COR-L47 (cell line): ENCODE data around the gene RNF13.
"Not testable (repeated sequence)": the region's sequence is repeated elsewhere in the genome, so short reads cannot be mapped to it uniquely, and the experiment has no call there.

ENCODE experiments used
- DNase-seq: peaks from one replicate; lab custom pipeline; 2025; lab: John Stamatoyannopoulos, UW

Gene RNF13

DNA sequence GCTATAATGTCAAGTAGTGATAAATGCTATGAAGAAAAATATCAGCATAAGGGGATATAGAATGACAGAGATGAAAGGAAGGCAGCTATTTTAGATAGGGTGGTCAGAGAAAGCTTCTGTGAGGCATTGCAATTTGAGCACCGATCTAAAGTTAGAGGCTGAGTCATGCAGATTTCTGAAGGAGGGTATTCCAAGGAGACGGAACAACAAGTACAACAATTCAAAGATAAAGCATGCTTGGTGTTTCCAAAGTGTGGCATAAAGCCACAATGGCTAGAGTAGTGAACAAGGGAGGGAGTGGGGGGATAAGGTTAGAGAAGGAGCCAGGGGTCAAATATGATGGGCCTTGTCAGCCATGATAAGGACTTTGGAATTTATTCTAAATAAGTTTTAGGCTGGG is 85.8 kb downstream of the RNF13 start:
- no peak for DNase-seq

DNA sequence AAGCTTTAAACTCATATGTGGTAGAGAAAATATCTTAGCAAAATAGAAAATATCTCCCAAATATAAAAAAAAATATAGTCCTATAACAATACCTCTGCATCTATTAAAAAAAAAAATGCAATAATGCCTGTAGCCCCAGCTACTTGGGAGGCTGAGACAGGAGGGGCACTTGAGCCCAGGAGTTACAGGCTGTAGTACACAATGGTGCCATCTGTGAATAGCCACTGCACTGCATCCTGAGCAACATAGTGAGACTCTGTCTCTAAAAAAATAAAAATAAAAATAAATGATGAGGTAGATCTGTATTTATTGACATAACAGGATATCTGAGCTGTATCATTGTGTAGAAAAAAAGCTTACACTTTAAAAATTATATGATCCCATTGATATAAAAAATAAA is 87.3 kb downstream of the RNF13 start:
- DNase-seq, result no peak

DNA sequence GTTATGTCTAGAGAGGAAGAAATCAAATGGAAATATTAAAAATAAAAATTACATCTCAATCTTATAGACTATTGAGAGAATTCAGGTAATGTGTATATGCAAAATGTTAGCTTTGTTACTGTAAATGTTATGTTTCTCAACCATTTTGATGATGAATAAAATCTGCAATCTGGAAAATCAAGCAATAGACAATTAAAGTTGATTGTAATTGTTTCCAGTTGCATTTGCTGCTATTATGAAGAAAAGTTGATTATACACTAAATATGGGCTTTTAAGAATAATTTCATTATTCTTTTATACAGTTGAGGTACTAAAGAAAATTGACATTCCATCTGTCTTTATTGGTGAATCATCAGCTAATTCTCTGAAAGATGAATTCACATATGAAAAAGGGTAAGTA is 88.8 kb downstream of the RNF13 start:
- no peak for DNase-seq

GRCh38 chr3:149902498-149903139 is 89.6 kb downstream of the RNF13 start:
- DNase-seq, result no peak

- DNase-seq, result no peak
These were observed 93.0 kb downstream of the RNF13 start for GRCh38 chr3:149906036-149906435.

- no peak for DNase-seq
These were observed 95.5 kb downstream of the RNF13 start for GRCh38 chr3:149908424-149908957.

DNA sequence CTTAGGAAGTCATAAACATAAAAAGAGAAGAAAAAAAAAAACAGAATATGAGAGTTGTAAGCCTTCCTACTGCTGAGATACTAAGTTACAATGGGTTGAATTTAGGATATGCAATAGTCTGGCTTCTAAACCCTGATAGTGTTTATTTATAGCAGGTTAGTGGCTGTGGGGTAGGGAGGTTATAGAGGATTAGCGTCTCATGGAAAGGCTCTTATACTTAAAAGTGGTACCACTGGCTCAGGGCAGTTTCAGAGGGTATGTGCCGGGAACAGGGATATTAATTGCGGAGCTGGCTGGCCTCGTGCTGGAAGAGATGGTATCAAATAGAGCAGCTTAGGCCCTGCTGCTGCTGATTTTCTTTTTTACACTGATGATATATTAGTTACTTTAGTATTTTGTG is 96.9 kb downstream of the RNF13 start:
- no peak for DNase-seq

DNA sequence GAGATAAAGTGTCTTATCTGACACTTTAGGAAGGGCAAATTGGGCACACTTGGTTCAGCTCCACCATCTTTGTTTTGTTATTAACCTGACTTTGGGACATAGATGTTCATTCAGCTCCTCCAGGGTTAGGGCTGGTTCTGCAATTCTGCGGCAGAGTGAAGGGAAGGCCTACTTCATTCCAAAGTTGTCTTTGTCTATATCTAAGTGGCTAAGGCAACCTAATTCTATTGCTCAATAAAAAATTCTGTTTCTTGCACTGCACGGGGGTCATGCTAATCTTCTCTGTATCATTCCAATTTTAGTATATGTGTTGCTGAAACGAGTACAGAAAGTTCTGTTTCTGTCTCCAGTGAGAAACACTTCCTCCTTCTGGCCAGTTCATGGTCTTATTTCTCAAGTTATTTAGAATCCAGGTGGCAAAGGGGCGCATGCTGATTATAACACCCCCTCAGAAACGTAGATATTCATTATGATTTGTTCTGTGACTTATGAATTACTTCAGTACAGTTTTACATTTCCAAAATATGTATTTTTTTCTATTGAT is 104.2 kb downstream of the RNF13 start:
- no peak for DNase-seq

DNA sequence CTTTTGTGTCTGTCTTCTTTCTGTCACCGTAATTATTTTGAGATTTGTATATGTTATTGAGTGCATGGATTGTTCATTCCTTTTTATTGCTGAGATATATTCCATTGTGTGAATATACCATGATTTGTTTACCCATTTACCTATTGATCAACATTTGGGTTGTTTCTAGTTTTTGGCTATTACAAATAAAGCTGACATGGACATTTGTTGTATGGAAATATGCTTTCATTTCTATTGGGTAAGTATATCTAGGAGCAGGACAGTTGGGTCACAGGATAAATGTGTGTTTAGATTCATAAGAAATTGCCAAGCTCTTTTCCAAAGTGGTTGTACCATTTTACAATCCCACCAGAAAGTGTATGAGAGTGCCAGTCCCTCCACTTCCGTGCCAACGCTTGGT is 106.5 kb downstream of the RNF13 start:
- no peak for DNase-seq

- no peak for DNase-seq
These were observed 107.1 kb downstream of the RNF13 start for GRCh38 chr3:149920119-149920518.

- no peak for DNase-seq
These were observed 120.0 kb downstream of the RNF13 start for GRCh38 chr3:149933008-149933407.

DNA sequence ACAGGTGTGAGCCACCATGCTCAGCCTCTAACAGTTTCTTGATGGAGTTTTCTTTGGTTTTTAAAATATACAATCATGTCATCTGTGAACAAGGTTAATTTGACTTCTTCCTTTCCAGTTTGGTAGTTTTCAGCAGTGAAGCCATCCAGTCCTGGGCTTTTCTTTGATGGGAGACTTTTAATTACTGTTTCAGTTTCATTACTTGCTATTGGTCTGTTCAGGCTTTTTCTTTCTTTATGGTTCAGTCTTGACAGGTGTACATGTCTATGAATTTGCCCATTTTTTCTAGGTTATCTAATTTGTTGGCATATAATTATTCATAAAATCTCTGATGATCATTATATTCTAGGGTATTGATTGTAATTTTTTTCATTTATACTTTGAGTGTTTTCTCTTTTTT is 120.8 kb downstream of the RNF13 start:
- no peak for DNase-seq

DNA sequence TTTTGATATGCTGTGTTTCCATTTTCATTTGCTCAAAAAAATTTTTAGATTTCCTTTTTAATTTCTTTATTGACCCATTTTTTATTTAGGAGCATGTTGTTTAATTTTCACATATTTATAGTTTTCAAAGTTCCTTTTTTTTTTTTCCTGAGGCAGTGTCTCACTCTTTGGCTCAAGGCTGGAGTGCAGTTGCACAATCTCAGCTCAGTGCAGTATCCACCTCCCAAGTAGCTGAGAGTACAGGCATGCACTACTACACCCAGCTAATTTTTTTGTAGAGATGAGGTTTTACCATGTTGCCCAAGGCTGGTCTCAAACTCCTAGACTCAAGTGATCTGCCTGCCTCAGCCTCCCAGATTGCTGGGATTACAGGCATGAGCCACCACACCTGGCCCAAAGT is 121.5 kb downstream of the RNF13 start:
- no peak for DNase-seq

GRCh38 chr3:149936812-149937230 is 123.8 kb downstream of the RNF13 start:
- peak; percentile 77 for DNase-seq

GRCh38 chr3:149938392-149939055 is 125.5 kb downstream of the RNF13 start:
- not testable (repeated sequence) for DNase-seq

GRCh38 chr3:149941186-149941585 is 128.2 kb downstream of the RNF13 start:
- no peak for DNase-seq

GRCh38 chr3:149941946-149942345 is 128.9 kb downstream of the RNF13 start:
- no peak for DNase-seq

GRCh38 chr3:149942409-149942808 is 129.4 kb downstream of the RNF13 start:
- DNase-seq, result no peak

DNA sequence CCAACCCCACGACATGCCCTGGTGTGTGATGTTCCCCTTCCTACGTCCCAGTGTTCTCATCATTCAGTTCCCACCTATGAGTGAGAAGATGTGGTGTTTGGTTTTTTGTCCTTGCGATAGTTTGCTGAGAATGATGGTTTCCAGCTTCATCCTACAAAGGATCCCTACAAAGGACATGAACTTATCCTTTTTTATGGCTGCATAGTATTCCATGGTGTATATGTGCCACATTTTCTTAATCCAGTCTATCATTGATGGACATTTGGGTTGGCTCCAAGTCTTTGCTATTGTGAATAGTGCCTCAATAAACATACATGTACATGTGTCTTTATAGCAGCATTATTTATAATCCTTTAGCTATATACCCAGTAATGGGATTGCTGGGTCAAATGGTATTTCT is 131.0 kb downstream of the RNF13 start:
- DNase-seq, result not testable (repeated sequence)

- DNase-seq, result no peak
These were observed 134.2 kb downstream of the RNF13 start for GRCh38 chr3:149947231-149947630.

DNA sequence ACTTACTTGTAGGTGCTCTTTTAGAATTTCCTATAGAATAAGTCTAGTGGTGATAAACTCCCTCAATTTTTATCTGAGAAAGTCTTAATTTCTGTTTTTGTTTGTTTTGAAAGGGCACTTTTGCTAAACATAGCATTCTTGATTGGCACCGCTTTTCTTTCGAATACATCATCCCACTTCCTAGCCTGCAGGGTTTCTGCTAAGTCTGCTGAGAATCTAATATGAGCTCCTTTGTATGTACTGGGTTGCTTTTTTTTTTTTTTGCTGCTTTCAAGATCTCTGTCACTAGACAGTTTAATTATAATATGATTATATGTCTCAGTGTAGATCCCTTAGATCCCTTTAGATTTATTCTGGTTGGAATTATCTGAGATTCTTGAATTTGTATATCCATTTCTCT is 136.2 kb downstream of the RNF13 start:
- no peak for DNase-seq

DNA sequence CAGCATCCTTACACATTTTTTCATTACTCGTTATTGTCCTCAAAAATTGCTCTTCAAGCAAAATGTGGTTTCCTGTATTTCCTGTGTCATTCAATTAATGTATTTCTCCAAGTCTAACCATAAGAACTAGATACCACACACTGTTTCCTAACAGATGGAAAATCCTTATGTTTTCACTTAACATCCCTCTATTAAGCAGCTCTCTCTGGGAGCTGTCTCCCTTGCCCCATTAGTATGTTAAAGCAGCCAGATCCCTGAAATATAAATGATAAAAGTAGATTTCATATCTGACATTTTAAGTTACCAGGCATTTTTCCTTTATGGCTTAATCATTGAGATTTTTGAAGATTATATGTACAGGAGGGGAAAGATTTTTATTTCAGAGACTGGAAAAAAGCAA is 141.8 kb downstream of the RNF13 start:
- DNase-seq, result no peak

DNA sequence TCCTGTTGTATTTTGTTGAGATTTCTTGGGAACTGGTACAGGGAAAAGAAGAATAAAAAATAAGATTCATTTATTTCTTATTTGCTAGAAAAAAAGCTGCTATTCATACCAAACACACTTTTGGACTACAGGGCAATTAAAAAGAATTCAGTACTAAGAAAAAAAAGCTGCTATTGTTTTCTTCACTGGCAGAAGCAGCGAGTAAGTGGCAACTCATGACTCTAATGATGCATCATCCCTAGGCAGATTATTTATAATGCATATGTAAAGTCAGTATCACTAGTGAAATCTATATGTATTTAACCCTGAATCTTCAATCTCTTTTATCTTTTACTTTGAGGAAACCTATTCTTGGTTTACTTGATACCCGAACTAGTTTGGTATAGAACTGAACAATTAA is 142.4 kb downstream of the RNF13 start:
- no peak for DNase-seq
